ENCODE data around the gene CREG1. TPM values are rescaled to one million over a fixed set of nuclear protein-coding genes. Genes with fewer than 3 reads are reported as not detected.

Gene CREG1
- total RNA-seq, 2 experiments from 2014 or later: 9.7 to 10.0 TPM

DNA sequence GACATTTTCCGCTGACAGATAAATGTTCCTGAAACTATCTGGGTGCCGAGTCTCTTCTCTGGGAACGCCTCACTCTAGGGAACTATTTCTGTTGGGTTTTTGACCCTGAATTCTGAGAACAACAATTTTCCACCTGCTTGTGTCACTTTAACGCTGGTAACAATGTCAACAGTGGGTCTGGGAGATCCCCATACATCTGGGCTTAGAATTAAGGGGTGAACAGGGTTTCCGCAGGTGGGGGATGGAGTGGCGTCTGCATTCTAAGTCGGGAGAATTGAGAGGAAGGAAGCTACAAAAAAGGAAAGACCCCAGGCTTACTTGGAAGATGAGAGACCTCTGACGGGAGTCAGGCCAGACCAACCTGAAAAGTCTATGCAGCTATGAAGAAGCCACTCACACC, 44.0 kb downstream of the CREG1 start:
- POLR2A ChIA-PET: interaction anchor here (1.0 to 6.7 kb wide), 8 partner anchors 7 to 62 kb away, joined by 3 to 71 read pairs (median 8); partner anchors contain the start of gene CD247
- H3K27ac Mint-ChIP-seq: peak overlapping the region; percentile 76
- peaks cover 82% of the 10 kb centered on the region for H3K4me1 Mint-ChIP-seq (ENCODE audit: low read depth)
- CTCF ChIA-PET: interaction anchor here (0.7 to 1.5 kb wide), 4 partner anchors 14 to 31 kb away, joined by 3 to 4 read pairs (median 4); no protein-coding TSS in a partner anchor
- no peaks in the 10 kb centered on the region for H3K9me3 Mint-ChIP-seq
- no peaks in the 10 kb centered on the region for H3K27me3 Mint-ChIP-seq
- DNase-seq: peak; percentile 32
- ATAC-seq: peak; percentile 18
- peak overlapping the region; percentile 58 for H3K4me3 Mint-ChIP-seq
- intact Hi-C loops (cut with micrococcal nuclease): no loop called here
- no peak for TF ChIP-seq CTCF (IDR thresholded peaks at IDR 0.05)
- H3K36me3 Mint-ChIP-seq (ENCODE audit: low read depth): peaks cover 84% of the 10 kb centered on the region

DNA sequence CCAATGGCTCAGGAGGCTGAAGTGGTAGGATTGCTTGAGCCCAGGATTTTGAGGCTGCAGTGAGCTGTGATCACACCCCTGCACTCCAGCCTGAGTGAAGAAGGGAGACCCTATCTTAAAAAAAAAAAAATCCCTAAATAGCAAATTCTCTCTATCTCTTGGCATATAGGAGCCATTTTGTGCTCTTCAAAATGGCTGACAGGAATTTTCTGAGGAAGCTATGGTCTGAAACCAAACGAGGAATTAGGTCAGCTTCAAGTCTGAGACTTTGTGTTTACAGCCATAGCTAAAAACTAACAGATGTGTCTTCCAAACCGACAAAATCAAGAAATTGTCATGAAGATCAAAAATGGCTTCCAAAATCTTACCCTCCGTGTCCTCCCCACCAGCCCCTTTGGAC, 45.8 kb downstream of the CREG1 start:
- peak overlapping the region; percentile 62 for H3K27ac Mint-ChIP-seq
- no peak overlapping the region for H3K4me3 Mint-ChIP-seq
- ATAC-seq: no peak

DNA sequence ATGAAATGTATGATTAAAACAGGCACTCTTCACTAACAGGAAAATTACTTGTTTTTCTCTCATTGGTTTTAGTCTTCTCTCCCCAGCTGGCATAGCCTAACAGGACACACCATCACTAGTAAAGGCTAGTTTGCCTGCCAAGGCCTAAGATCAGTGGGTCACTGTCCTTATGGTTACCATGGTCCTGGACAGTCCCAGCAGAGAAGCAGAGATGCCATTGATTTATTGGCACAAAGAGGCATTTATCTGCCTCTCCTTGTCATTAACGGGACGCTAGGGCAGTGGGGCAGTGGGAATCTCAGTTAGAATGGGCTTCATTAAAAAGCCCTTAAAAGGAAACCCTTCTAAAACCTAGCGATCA, 49.1 kb downstream of the CREG1 start:
- peaks cover 94% of the 10 kb centered on the region for H3K4me1 Mint-ChIP-seq (ENCODE audit: low read depth)
- POLR2A ChIA-PET: interaction anchor here (1.1 to 6.7 kb wide), 5 partner anchors 11 to 50 kb away, joined by 3 to 71 read pairs (median 4); partner anchors contain the start of gene CD247
- peak overlapping the region; percentile 12 for H3K27ac Mint-ChIP-seq
- no peaks in the 10 kb centered on the region for H3K9me3 Mint-ChIP-seq
- CTCF ChIA-PET: interaction anchor here (1.2 to 4.4 kb wide), 3 partner anchors 11 to 26 kb away, joined by 3 to 26 read pairs (median 4); no protein-coding TSS in a partner anchor
- H3K27me3 Mint-ChIP-seq: no peaks in the 10 kb centered on the region
- H3K36me3 Mint-ChIP-seq (ENCODE audit: low read depth): peaks cover 78% of the 10 kb centered on the region
- no peak overlapping the region for H3K4me3 Mint-ChIP-seq
- ATAC-seq (no peak), DNase-seq (no peak)
- intact Hi-C loops (cut with micrococcal nuclease): loop anchor here (5.0 kb wide), 1 partner anchor 52 kb away; no protein-coding TSS in a partner anchor
- TF ChIP-seq CTCF (IDR thresholded peaks at IDR 0.05): no peak

More for the DNA sequence above, 45.8 kb downstream of the CREG1 start:
- Mint-ChIP-seq H3K4me1 (ENCODE audit: low read depth) (peaks cover 92% of the 10 kb centered on the region), H3K36me3 (ENCODE audit: low read depth) (peaks cover 87% of the 10 kb centered on the region), H3K9me3 (no peaks in the 10 kb centered on the region), H3K27me3 (no peaks in the 10 kb centered on the region)
- CTCF ChIA-PET: interaction anchor here (1.0 to 4.4 kb wide), 10 partner anchors 8 to 207 kb away, joined by 3 to 26 read pairs (median 3); partner anchors contain the start of gene CD247
- no peak for DNase-seq
- TF ChIP-seq CTCF (IDR thresholded peaks at IDR 0.05): no peak
- POLR2A ChIA-PET: interaction anchor here (1.0 to 6.7 kb wide), 8 partner anchors 8 to 67 kb away, joined by 3 to 71 read pairs (median 5); partner anchors contain the start of gene CD247
- intact Hi-C loops (cut with micrococcal nuclease): no loop called here

GRCh38 chr1:167503626-167504466, 49.7 kb downstream of the CREG1 start:
- peaks cover 96% of the 10 kb centered on the region for H3K4me1 Mint-ChIP-seq (ENCODE audit: low read depth)
- H3K4me3 Mint-ChIP-seq: peak overlapping the region; percentile 30
- H3K36me3 Mint-ChIP-seq (ENCODE audit: low read depth): peaks cover 79% of the 10 kb centered on the region
- TF ChIP-seq CTCF (IDR thresholded peaks at IDR 0.05): no peak
- POLR2A ChIA-PET: interaction anchor here (1.0 to 8.8 kb wide), 6 partner anchors 11 to 57 kb away, joined by 3 to 148 read pairs (median 40); partner anchors contain the start of gene CD247
- no peak for ATAC-seq
- intact Hi-C loops (cut with micrococcal nuclease): loop anchor here (5.0 kb wide), 1 partner anchor 52 kb away; no protein-coding TSS in a partner anchor
- CTCF ChIA-PET: interaction anchor here (6.0 kb wide), 1 partner anchor 13 kb away, joined by 62 read pairs; the partner anchor contains the start of gene CD247
- no peak for DNase-seq
- H3K9me3 Mint-ChIP-seq: no peaks in the 10 kb centered on the region
- H3K27me3 Mint-ChIP-seq: no peaks in the 10 kb centered on the region
- H3K27ac Mint-ChIP-seq: peak overlapping the region; percentile 97
